Activated CD8-positive, alpha-beta memory T cell treated with anti-CD3 and anti-CD28 coated beads, Interleukin-2, amount 10 ng/mL, durations not matched to agents 7 days and 5 days (primary cell): Measurements from ENCODE around the gene WDR38. TPM values are rescaled to one million over a fixed set of nuclear protein-coding genes. Genes with fewer than 3 reads are reported as not detected.
A peak's percentile ranks its signal among the peaks of the same experiment; 100 is the strongest.

Source experiments
- ATAC-seq: fragments of 150-1000 bp; cut with Tn5 transposase; one replicate; pipeline ENCODE4 v1.10.0; 2021; ENCODE audit warnings: moderate library complexity
- CTCF ChIA-PET: fragments of 350-600 bp; sonication (Branson Sonifier 250); formaldehyde crosslinking; loops from one replicate; lab custom pipeline; 2021; ENCODE audit warnings: antibody characterized with exemption; lab: Charles Lee
- DNase-seq: peaks from one replicate; pipeline ENCODE4 v3.0.0-alpha.2; 2020
- H3K27ac Mint-ChIP-seq: one replicate; pipeline ENCODE4 v1.8.0; 2021; ENCODE audit warnings: mild to moderate bottlenecking, mixed read lengths
- H3K27me3 Mint-ChIP-seq: one replicate; pipeline ENCODE4 v1.8.0; 2021; ENCODE audit warnings: mixed read lengths
- H3K36me3 Mint-ChIP-seq: one replicate; pipeline ENCODE4 v1.8.0; 2021; ENCODE audit warnings: mild to moderate bottlenecking, mixed read lengths
- H3K4me1 Mint-ChIP-seq: one replicate; pipeline ENCODE4 v1.8.0; 2021; ENCODE audit warnings: mixed read lengths
- H3K4me3 Mint-ChIP-seq: one replicate; pipeline ENCODE4 v1.8.0; 2021; ENCODE audit warnings: mild to moderate bottlenecking, moderate library complexity, mixed read lengths
- H3K9me3 Mint-ChIP-seq: one replicate; pipeline ENCODE4 v1.8.0; 2022; ENCODE audit warnings: low read depth, mixed read lengths
- total RNA-seq, 2 experiments: library from RNA; stranded (reverse); gene quantifications; one replicate each; pipeline ENCODE4 v1.2.3, GENCODE V29; 2021

Gene WDR38
- total RNA-seq, 2 experiments from 2014 or later = not detected

DNA sequence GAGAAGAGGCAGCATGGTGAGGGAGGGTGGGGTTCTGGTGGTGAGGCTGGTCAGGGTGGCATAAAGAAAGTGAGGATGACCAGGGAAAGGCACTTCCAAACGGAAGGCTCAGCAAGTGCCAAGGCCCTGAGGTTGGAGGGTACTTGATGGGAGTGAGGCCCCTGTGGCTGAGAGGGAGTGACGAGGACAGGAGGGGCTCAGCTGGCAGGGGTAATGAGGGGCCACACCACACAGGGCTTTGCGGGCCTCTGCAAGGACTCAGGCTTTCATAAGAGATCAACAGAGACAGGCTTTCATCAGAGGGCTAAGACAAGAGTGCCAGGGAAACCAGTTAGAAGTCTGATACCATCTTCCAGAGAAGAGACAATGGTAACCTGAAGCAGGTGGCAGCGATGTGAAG, 32.3 kb downstream of the WDR38 start:
- no peaks in the 10 kb centered on the region for H3K4me1 Mint-ChIP-seq
- H3K27ac Mint-ChIP-seq = no peak overlapping the region
- H3K36me3 Mint-ChIP-seq = peaks cover 12% of the 10 kb centered on the region
- no peaks in the 10 kb centered on the region for H3K27me3 Mint-ChIP-seq
- ATAC-seq = no peak
- no peak overlapping the region for H3K4me3 Mint-ChIP-seq
- CTCF ChIA-PET = interaction anchor here (0.9 to 1.8 kb wide), 2 partner anchors 23 to 32 kb away, joined by 3 to 5 read pairs; partner anchors contain the start of genes ARPC5L and WDR38
- no peaks in the 10 kb centered on the region for H3K9me3 Mint-ChIP-seq
- DNase-seq = no peak

DNA sequence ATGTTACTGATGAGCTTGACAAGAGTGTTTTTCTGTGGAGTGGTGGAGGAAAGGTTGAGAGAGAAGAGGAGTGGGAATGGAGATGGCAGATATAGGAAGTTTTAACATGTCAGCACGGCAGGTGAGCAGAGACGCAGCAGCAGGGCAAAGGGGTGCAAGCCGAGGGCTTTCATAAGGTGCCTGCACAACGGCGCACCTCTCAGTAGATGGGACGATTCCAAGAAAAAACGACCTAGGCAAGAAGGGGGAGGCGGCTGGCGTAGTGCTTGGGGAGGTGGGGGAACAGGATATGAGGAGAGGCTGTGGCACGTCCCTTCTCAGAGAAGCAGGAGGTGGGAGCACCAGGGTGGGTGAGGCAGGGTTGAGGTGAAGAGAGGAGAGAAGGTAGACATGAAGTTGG, 33.2 kb downstream of the WDR38 start:
- Mint-ChIP-seq H3K9me3 (no peaks in the 10 kb centered on the region), H3K27ac (no peak overlapping the region), H3K36me3 (peaks cover 15% of the 10 kb centered on the region), H3K4me1 (no peaks in the 10 kb centered on the region), H3K4me3 (no peak overlapping the region), H3K27me3 (no peaks in the 10 kb centered on the region)
- DNase-seq (no peak), ATAC-seq (no peak)
- CTCF ChIA-PET = interaction anchor here (0.9 to 1.8 kb wide), 3 partner anchors 24 to 257 kb away, joined by 3 to 5 read pairs (median 3); partner anchors contain the start of genes ARPC5L, SCAI and WDR38

DNA sequence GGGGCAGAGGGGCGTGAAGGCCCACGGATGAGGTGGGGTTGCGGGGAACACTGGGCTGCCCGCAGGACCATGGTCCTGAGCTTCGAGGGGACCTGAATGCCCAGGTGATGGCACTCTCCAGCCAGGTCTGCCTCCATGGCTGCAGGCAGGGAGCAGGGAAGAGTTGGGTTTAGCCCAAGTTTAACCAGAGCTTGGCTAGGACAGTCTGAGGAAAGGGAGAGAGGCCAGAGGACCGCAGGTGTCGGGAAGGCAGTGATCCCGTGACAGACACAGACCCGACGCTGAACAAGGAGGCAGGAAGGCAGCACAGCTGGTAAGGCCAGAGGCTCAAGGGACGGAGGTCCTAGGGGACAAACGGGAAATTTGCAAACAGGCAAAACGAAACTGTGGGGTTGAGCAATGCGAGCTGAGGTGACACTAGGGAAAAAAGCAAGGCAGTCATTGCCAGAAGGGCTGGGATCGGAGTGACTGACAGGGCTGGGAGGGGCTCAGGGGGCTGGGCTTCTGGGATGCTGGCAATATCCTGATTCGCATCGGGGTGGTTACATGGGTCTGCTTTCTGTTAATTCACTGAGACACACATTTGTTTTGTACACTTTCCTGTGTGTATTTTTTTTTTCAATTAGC, 33.7 kb downstream of the WDR38 start:
- CTCF ChIA-PET = interaction anchor here (0.9 to 1.8 kb wide), 2 partner anchors 34 to 256 kb away, joined by 3 to 5 read pairs; partner anchors contain the start of genes SCAI and WDR38
- Mint-ChIP-seq H3K27me3 (no peaks in the 10 kb centered on the region), H3K27ac (no peak overlapping the region), H3K9me3 (no peaks in the 10 kb centered on the region), H3K4me1 (no peaks in the 10 kb centered on the region), H3K36me3 (peaks cover 15% of the 10 kb centered on the region), H3K4me3 (no peak overlapping the region)
- DNase-seq (no peak), ATAC-seq (no peak)

DNA sequence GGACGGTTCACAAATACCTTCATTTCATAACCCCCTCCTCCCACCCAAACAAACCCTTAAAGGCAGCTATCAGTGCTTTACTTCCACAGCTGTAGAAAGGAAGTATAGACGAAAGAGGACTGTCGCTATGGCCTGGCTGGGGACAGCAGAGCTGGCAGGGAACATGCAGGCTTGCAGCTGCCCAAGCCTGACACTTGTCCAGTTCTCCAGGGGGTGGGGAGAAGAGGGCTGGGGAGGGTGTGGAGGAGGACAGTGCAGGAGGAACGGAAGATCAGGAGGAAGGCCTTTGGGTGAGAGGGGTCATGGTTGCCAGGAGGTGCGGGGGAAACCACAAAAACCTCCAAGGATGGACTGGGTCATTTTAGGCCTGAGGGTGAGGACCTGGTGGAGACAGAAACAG, 34.6 kb downstream of the WDR38 start:
- Mint-ChIP-seq H3K36me3 (peaks cover 16% of the 10 kb centered on the region), H3K27ac (no peak overlapping the region), H3K4me3 (no peak overlapping the region), H3K27me3 (no peaks in the 10 kb centered on the region), H3K4me1 (no peaks in the 10 kb centered on the region), H3K9me3 (no peaks in the 10 kb centered on the region)
- CTCF ChIA-PET = no interaction called here
- no peak for ATAC-seq
- DNase-seq = no peak

DNA sequence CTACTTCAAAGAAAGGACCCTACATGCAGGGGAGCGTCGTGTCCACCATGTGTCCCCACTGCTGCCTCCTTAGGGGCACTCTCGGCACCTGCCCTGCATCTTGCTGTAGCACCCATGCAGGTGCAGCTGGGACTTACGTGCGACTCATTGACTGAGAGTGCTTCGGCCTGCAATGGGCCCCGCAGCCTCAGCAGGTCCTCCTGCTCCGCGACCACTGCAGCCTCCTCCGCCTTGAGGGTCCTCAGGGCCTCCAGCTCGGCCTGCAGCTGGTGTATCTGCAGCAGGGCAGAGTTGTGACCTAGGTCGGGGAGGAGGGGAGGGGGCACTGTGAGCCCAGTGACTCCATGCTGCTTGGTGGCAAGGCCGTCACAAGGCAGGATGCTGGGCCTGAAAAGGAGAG, 35.7 kb downstream of the WDR38 start:
- H3K27ac Mint-ChIP-seq = no peak overlapping the region
- ATAC-seq (no peak), DNase-seq (no peak)
- peaks cover 19% of the 10 kb centered on the region for H3K36me3 Mint-ChIP-seq
- no peaks in the 10 kb centered on the region for H3K4me1 Mint-ChIP-seq
- no peak overlapping the region for H3K4me3 Mint-ChIP-seq
- H3K27me3 Mint-ChIP-seq = no peaks in the 10 kb centered on the region
- H3K9me3 Mint-ChIP-seq = no peaks in the 10 kb centered on the region
- CTCF ChIA-PET = interaction anchor here (2.2 kb wide), 1 partner anchor 36 kb away, joined by 6 read pairs; the partner anchor contains the start of gene WDR38

DNA sequence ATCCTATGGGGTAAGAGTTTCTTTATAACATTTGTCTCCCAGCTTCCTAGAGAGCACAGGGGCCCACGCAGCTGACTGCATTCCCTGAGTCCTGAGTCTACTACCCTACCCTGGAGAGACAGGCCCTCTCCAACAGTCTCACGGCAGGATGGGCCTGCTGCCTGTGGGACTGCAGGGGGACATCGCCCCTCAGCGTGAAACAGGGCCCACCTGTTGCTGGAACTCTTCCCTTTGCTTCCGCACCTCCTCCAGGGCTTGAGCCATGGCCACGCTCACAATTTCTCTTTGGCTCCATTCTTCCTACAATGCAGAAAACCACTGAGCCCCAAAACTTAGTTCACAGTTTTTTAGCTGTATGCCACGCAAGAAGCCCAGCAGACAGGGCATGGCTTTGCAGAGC, 36.9 kb downstream of the WDR38 start:
- no peak overlapping the region for H3K27ac Mint-ChIP-seq
- CTCF ChIA-PET = interaction anchor here (2.2 kb wide), 1 partner anchor 38 kb away, joined by 6 read pairs; the partner anchor contains the start of gene WDR38
- H3K4me3 Mint-ChIP-seq = no peak overlapping the region
- no peak for ATAC-seq
- no peaks in the 10 kb centered on the region for H3K27me3 Mint-ChIP-seq
- H3K4me1 Mint-ChIP-seq = no peaks in the 10 kb centered on the region
- H3K36me3 Mint-ChIP-seq = peaks cover 15% of the 10 kb centered on the region
- H3K9me3 Mint-ChIP-seq = no peaks in the 10 kb centered on the region
- no peak for DNase-seq

DNA sequence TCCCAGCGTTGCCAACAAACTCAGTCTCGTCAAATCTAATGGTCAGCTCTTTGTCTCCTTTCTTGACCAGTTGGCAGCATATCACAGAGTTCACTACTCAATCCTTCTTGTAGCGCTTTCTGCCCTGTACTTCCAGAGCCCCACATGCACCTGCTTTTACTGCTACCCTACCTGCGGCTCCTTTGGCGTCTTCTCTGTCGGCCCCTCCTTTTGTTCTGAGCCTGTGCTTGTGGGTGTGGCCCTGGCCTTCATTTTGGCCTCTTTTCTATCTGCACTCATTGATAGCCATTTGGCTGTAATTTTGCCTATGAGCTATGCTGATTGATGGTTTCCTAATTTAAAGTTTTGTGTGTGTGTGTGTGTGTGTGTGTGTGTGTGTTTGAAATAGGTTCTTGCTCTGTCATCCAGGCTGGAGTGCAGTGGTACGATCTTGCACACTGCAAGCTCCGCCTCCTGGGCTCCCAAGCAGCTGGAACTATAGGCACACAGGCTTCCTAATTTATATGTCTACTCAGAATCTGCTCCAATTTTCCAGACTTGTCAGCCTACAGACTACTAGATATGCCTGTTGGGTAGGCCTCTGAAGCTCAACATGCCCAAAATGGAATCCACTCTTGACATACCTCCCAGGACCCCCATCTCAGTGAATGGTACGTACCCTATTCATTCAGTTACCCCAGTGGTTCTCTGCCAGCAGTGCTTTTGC, 40.9 kb downstream of the WDR38 start:
- no peak overlapping the region for H3K4me3 Mint-ChIP-seq
- CTCF ChIA-PET = interaction anchor here (0.8 to 2.7 kb wide), 8 partner anchors 21 to 250 kb away, joined by 3 to 24 read pairs (median 6); partner anchors contain the start of genes NR6A1 and WDR38
- no peaks in the 10 kb centered on the region for H3K9me3 Mint-ChIP-seq
- no peak for ATAC-seq
- DNase-seq = no peak
- peaks cover 16% of the 10 kb centered on the region for H3K36me3 Mint-ChIP-seq
- H3K27me3 Mint-ChIP-seq = no peaks in the 10 kb centered on the region
- H3K27ac Mint-ChIP-seq = no peak overlapping the region
- no peaks in the 10 kb centered on the region for H3K4me1 Mint-ChIP-seq

DNA sequence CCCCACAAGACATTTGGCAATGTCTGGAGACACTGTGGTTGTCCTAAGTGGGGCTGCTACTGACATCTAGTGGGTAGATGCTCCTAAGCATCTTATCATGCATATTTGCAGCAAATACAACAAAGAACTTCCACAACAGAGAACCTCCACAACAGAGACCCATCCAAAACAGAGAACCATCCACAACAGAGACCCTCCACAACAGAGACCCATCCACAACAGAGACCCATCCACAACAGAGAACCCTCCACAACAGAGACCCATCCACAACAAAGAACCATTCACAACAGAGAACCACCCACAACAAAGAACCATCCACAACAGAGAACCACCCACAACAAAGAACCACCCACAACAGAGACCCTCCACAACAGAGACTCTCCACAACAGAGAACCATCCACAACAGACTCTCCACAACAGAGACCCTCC, 41.5 kb downstream of the WDR38 start:
- Mint-ChIP-seq H3K27ac (no peak overlapping the region), H3K4me1 (no peaks in the 10 kb centered on the region), H3K36me3 (peaks cover 17% of the 10 kb centered on the region), H3K9me3 (no peaks in the 10 kb centered on the region), H3K27me3 (no peaks in the 10 kb centered on the region), H3K4me3 (no peak overlapping the region)
- ATAC-seq = peak; percentile 83
- peak; percentile 66 for DNase-seq
- CTCF ChIA-PET = interaction anchor here (1.3 to 2.7 kb wide), 3 partner anchors 24 to 122 kb away, joined by 8 to 24 read pairs (median 18); partner anchors contain the start of genes NR6A1 and WDR38

DNA sequence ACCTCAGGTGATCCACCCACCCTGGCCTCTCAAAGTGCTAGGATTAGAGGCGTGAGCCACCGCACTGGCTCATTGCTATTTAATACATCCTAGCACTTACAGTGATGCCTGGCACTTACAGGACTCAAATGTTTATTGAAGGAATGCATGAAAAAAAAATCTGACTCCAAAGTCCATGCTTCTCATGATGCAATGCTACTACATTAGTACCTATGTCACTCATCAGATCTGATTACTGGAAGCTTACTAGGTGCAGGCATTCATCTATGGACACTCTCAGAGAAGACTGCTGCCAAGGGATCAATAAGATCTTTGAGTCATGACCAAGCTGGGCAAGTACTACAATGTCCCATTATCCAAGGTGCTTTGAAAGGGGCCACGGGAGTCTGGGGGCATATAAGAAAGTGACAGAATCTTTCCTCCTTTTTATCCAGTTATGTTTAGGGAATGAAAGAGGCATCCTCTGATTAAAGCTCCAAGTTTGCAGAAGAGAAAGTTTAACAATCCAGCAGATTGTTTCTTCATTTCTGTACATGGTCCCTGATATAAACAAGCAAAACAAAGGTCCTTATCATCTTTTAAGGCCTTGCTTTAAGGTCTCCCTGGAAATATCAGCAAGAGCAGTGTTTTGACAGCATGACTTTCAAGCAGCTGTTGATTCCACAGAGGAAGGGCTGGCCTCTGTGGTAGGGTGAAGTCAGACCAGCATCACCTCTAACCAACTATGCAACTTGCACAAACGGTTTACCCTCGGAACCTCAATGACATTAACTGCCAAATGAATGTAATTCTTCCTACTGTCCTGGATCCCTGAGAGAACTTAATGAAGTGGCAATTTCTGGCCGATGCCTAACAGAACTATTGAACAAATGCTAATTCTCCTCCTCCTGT, 44.6 kb downstream of the WDR38 start:
- CTCF ChIA-PET = interaction anchor here (0.7 kb wide), 1 partner anchor 45 kb away, joined by 3 read pairs; the partner anchor contains the start of gene WDR38
- no peak for DNase-seq
- peaks cover 18% of the 10 kb centered on the region for H3K36me3 Mint-ChIP-seq

DNA sequence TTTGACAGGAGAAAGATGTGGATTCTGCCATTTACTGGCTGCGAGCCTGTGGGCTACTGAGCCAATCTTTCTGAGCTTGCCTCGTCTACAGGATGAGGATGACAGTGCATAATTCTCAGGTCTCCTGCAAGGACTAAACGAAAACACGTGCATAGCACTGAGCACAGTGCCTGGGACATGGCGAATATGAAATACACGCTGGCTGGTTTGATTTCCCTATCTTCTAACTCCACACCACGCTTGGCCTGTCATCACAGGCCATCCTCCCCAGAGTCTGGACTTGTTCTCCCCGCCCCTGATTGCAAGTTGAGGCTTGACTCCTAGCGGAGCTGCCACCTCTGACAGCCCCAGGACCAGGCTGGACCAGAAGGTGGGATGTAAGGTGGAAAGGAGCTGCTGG, 46.6 kb downstream of the WDR38 start:
- Mint-ChIP-seq H3K4me1 (no peaks in the 10 kb centered on the region), H3K4me3 (no peak overlapping the region), H3K27me3 (no peaks in the 10 kb centered on the region), H3K9me3 (no peaks in the 10 kb centered on the region), H3K36me3 (peaks cover 22% of the 10 kb centered on the region), H3K27ac (no peak overlapping the region)
- CTCF ChIA-PET = interaction anchor here (1.6 kb wide), 1 partner anchor 47 kb away, joined by 3 read pairs; the partner anchor contains the start of gene WDR38
- no peak for ATAC-seq
- DNase-seq = no peak

More for the DNA sequence above, 44.6 kb downstream of the WDR38 start:
- H3K9me3 Mint-ChIP-seq = no peaks in the 10 kb centered on the region
- no peaks in the 10 kb centered on the region for H3K27me3 Mint-ChIP-seq
- no peak overlapping the region for H3K4me3 Mint-ChIP-seq
- no peak overlapping the region for H3K27ac Mint-ChIP-seq
- no peak for ATAC-seq
- no peaks in the 10 kb centered on the region for H3K4me1 Mint-ChIP-seq

DNA sequence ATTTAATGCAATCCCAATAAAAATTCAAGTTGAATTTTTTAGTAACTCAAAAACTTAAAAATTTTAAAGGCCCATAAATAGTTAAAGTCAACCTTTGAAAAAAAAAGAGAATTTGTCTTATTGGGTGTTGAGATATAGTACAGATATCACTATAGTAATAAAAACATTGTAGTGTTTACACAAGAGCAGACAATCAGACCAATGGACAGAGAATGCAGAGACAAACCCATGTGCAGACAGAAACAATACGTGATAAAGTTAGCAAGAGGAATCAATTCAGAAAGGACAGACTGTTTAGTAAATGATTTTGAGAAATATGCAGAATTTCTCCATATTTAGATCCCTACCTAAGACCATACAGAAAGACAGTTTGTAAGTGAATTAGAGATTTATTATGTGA, 53.7 kb downstream of the WDR38 start:
- no peak overlapping the region for H3K27ac Mint-ChIP-seq
- CTCF ChIA-PET = no interaction called here
- no peak overlapping the region for H3K4me3 Mint-ChIP-seq

More for the DNA sequence above, 53.7 kb downstream of the WDR38 start:
- DNase-seq (no peak), ATAC-seq (no peak)
- Mint-ChIP-seq H3K36me3 (peaks cover 19% of the 10 kb centered on the region), H3K9me3 (no peaks in the 10 kb centered on the region), H3K4me1 (no peaks in the 10 kb centered on the region), H3K27me3 (no peaks in the 10 kb centered on the region)
